ENCODE measurements around the gene UST.
"Not testable (repeated sequence)": the region's sequence is repeated elsewhere in the genome, so short reads cannot be mapped to it uniquely, and the experiment has no call there.

The UST gene

DNA sequence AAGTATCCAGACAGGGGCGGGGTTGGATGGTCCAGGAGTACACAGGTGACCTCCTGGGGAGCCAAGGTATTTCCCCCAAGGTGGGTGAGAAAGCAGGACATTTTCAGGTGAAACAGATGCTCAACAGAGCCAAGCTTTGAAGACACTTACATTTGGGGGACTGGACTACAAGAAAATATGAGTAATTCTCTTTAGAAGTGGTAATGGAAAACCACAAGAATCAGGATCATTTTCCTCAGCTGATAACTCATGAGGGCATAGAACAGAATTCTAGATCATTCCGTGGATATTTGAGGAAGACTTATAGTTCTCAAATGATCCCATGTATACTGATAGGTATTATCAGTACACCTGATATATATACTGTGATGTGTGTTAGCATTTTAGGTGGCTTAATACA, 89.9 kb downstream of the UST start:
- no peak for DNase-seq (ENCODE audit: low spot score)

DNA sequence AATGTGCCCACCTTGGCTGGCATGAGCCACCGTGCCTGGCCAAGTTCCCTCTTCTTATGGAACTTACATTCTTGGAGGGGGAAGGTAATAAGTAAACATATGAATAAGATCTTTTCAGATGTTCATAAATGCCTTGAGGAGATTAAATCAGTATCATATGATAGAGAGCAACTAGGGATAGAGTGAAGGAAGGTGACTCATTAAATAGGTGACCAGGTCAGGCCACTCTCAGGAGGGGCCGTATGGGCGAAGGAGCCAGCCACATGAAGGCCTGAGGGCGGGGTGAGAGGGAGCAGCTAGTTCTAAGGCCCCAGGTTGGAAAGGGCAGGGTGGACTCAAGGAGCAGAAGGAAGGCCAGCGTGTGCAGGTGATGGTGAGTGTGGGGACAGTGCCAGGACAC, 91.1 kb downstream of the UST start:
- no peak for DNase-seq (ENCODE audit: low spot score)

DNA sequence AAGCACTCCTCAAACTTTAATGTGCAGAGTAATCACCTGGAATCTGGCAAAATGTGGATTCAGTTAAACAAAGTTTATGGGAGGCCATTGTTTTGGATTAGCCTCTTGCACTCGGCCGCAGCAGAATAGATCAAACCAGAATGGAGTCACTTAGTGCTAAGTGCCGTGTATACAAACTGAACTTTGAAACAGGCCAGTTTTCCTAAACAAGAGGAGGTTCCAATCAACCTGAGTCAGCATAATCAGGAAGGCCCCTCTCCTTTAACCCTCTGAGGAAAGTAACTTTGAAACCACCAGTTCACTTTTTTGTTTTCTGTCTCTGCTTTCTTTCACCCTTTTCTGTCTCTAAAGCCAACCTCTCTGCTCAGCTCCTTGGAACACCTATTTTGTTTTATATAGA, 92.2 kb downstream of the UST start:
- no peak for DNase-seq (ENCODE audit: low spot score)

DNA sequence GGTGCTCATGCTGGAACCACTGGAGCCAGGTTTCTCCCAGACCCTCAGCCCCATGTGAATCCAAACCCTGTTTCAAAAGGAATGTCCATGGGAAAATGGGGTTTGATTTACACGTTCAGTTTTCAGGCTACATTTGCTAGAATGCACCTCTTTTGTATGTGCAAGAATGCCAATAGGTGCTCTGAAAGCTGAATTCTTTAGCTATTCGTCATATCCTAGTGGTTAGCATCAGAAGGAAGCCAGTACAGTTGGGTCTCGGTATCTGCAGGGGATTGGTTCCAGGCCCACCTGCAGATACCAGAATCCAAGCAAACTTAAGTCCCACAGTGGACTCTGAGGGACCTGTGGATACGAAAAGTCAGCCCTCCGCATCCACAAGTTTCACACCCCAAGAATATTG, 93.4 kb downstream of the UST start:
- DNase-seq (ENCODE audit: low spot score), result no peak

DNA sequence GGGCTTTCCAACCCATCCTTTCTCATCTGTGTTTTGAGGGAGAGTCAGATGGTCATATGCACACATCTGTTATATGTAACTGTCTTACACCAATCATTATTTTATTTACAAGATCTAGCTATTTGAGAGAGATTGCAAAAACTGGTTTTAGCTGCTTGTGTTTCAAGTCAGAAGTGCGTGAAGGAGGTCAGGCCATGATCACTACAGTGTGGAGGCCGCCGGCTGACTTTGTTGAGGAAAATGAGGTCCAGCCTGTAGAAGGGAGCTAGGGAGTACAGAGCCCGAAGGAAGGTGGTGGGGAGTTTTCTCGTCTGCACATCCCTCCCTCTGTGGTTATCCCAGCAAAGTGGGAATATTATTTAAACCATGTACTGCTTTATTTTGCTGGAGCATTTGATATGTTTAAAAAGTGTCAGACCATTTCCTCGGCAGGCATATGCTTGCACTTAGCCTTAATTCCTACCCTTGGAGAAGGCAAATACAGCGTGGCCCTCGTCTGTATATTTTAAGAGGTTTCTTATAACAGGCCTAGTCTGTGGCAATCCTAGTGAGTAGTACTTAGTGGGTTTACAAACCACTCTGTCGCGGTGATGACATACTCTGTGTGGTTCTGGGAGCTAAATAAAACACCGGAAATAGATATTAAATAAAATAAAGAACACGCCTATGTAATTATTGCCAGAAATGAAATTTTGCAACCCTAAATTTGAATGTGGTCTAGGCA, 95.6 kb downstream of the UST start:
- DNase-seq (ENCODE audit: low spot score), result no peak

DNA sequence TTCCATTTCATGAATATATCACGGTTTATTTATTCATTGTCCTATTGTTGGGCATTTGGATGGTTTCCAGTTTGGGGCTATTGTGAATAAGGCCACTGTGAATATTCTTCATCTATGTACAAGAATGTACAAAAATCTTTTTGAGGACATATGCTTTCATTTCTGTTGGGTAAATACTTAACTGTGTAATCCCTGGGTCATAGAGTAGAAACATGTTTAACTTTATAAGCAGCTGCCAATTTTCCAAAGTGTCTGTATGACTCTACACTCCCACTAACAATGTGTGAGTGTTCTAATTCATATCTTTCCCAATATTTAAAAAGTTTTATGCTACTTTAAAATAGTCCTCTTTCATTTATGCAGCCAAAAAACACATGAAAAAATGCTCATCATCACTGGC, 98.6 kb downstream of the UST start:
- DNase-seq (ENCODE audit: low spot score), result no peak

DNA sequence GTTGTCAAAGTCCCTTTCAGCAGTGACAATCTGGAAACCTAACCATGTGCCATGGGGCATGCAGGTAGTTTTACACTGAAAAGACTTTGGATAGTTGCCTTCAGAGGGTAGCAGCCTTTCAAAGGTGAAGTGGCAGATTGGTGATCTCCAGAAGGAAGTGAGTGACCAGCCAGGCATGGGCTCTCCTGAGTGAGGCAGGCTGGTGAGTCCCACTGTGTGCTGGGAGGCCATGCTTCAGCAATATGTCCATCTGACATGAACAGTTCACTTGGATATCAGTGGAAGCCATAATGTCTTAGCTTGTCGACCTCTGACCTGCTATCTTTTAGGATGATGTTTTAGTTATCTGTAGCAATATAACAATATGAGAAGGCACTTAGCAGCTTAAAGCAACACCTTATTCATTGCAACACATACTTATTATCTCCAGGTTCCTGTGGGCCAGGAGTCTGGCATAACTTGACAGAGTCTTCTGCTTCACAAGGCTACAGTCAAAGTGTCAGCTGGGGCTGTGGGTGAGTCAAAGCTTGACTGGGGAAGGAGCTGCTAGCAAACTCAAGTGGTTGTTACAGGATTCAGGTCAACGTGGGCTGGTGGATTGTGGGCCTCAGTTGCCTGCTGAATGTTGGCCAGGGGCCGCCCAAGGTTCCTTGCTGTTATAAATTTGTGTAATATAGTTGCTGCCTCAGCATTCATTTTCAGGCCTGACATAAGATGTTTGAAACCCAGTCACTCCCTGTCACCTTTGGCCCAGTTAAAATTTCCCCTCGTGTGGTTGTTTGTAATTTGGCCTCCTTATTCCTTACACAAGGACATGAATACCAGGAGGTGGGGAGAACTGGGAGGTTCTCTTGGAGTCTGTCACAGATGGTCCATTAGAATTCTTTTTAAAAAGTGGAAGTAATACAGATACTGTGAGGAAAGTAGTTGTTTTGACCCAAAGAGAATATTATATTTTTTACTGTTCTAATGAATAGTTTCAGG, 100.2 kb downstream of the UST start:
- no peak for DNase-seq (ENCODE audit: low spot score)

DNA sequence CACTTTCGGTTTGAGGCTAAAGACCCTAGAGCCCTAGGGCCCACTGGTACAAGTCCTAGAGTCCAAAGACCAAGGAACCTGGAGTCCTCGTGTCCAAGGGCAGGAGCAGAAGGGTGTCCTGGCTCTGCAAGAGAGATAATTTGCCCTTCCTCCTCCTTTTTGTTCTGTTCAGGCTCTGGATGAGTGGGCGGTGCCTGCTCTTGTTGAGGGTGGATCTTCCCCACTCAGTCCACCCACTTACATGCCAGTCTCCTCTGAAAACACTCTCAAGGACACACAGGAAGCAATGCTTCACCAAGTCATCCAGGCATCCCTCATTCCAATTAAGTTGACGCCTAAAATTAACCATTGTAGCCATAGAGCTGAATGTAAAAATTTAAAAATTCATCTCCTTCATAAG, 102.1 kb downstream of the UST start:
- DNase-seq (ENCODE audit: low spot score), result no peak

DNA sequence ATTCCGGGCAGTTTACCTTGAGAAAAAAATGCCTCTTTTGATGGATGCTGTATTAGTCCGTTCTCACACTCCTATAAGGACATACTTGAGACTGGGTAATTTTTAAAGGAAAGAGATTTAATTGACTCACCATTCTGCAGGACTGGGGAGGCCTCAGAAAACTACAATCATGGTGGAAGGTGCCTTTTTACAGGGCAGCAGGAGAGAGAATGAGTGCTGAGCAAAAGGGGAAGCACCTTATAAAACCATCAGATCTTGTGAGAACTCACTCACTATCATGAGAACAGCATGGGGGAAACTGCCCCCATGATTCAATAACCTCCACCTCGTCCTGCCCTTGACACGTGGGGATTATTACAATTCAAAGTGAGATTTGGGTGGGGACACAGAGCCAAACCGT, 102.6 kb downstream of the UST start:
- not testable (repeated sequence) for DNase-seq (ENCODE audit: low spot score)

DNA sequence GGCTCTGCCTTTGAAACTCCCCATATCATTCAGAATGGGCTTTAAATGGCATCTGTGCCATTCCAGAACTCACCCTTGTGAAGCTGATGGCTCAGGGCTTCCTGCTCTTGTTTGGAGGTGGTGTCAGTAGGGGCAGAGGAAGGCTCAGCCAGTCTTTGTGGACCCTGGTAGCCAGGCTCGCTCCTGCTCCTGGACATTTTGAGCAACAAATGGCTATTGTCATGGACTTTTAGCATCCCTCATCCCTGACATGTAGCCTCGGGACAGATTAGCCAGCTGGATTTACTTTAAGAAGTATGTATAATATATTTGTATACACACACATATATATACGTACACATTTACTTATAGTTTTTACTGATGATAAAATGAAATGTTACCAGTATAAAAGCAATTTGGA, 104.1 kb downstream of the UST start:
- no peak for DNase-seq (ENCODE audit: low spot score)

DNA sequence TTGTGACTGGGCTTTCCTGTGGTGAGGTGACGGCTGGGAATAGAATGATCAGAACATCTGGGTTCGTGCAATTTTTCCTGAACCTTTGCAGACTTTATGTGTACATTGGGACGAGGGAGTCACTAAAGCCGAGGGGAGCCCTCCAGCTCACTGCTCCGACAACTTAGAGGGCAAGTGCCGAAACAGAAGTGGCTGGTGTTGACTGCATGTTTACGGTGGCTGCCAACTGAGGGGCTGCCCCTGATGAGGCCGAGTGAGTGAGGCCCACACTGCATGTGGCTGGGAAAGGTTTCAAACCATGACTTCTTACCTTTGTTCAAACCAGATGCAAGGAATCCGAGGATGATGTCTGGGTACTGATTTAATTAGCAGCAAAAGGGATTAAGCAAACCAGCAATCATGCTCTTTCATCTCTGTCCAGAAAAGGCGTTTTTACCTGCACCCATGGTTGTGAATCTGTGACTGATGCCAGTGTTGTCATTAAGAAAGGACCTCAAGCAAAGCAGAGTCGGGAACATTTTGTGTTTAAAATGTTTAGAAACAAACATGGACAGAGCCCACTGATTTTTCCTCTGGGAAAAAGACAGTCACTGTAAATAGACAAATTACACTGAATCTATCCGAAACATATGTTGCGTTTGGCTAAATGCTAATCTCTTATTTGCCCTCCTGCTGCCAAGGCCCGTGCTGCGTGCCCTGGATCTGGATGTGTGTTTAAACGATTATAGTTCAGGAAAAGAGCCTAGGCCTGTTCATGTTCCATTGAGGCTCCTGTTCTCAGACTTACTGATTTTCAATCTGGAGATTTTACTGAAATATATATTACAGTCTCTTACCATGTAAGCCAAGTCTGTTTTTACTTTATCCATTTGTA, 105.1 kb downstream of the UST start:
- no peak for DNase-seq (ENCODE audit: low spot score)

DNA sequence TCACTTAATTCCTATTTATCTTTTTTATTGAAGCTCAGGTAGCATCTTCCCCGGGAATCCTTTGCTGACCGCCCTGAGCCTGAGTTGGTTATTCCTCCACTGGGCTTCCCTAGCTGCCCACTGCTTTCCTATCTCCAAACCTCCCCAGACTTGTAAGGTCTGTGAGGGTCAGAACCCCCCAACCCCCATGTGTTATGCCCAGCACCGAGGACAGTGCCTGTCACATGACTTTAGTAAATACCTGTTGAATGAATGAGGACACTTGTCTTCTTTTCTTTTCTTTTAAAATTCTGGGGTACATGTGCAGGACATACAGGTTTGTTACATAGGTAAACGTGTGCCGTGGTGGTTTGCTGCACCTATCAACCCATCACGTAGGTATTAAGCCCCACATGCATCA, 105.9 kb downstream of the UST start:
- DNase-seq (ENCODE audit: low spot score), result no peak

DNA sequence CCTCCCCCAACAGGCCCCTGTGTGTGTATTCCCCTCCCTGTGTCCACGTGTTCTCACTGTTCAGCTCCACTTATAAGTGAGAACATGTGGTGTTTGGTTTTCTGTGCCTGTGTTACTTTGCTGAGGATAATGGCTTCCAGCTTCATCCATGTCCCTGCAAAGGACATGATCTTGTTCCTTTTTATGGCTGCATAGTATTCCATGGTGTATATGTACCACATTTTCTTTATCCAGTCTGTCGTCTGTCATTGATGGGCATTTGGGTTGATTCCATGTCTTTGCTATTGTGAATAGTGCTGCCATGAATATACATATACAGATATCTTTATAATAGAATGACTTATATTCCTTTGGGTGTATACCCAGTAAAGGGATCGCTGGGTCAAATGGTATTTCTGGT, 106.3 kb downstream of the UST start:
- DNase-seq (ENCODE audit: low spot score), result not testable (repeated sequence)

DNA sequence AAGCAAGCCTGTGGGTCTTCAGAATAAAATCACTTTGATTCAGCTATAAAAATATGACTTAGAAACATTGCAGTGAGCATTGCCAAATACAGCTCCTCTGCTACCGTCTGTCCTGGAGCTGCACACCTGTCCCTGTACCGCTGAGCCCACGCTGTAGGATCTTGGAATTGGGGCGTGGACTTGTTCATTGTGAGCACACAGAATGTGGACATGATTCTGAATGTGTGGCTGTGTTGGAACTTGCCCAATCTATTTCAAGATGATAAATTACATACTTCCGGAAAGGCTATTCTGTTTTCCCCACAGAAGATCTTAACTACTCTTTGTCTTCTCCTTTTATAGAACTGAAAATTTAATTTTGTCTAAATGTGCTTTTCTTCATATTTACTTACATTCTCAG, 107.3 kb downstream of the UST start:
- DNase-seq (ENCODE audit: low spot score), result no peak

DNA sequence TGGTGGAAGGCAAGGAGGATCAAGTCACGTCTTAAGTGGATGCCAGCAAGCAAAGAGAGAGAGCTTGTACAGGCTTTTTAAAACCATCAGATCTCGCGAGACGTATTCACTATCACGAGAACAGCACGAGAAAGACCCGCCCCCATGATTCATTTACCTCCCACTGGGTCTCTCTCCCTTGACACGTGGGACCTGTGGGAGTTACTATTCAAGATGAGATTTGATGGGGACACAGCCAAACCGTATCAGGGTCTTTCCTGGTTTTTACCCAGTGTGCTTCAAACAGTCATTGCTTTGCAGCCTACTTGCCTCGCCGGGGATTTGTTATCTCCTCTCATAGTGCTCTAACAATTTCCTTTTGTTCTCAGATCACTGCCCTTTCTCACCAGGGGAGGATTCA, 108.2 kb downstream of the UST start:
- no peak for DNase-seq (ENCODE audit: low spot score)

DNA sequence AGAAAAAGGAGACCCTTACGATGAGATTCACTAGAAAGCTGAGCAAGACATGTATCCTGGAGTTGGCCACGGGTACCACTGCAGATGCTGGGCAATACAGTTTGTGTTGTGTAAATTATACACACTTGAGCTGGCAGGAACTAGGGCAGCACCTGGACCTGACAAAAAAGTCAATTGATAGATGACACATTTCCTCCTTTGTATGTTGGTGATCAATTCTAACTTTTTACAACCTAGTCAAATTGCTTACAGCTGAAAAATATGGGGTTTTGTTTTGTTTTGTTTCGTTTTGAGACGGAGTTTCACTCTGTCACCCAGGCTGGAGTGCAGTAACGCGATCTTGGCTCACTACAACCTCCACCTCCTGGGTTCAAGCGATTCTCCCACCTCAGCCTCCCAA, 108.9 kb downstream of the UST start:
- DNase-seq (ENCODE audit: low spot score), result no peak

DNA sequence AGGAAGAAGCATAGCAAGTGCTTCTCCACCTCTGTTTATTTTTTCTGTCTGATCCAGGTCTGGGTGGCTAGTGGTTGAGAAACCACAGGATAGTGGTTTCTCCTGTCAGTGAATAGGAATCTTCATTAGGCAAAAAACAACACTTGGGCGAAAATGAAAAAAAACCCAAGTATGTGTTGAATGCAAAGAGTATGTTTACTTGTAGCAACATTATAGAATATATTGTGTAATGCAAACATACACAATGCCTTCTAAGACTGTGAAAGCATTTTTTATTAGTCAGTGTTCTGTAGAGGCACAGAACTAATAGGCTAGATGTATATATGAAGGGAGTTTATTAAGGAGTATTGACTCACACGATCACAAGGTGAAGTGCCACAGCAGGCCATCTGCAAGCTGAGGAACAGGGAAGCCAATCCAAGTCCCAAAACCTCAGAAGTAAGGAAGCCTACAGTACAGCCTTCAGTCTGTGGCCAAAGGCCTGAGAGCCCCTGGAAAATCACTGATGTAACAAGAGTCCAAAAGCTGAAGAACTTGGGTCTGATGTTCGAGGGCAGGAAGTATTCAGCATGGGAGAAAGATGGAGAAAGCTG, 111.1 kb downstream of the UST start:
- DNase-seq (ENCODE audit: low spot score), result no peak

DNA sequence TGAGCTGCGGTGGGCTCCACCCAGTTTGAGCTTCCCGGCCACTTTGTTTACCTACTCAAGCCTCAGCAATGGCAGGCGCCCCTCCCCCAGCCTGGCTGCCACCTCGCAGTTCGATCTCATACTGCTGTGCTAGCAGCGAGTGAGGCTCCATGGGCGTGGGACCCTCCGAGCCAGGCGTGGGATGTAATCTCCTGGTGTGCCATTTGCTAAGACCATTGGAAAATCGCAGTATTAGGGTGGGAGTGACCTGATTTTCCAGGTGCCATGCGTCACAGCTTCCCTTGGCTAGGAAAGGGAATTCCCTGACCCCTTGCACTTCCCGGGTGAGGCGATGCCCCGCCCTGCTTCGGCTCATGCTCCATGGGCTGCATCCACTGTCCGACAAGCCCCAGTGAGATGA, 117.3 kb downstream of the UST start:
- DNase-seq (ENCODE audit: low spot score), result not testable (repeated sequence)

DNA sequence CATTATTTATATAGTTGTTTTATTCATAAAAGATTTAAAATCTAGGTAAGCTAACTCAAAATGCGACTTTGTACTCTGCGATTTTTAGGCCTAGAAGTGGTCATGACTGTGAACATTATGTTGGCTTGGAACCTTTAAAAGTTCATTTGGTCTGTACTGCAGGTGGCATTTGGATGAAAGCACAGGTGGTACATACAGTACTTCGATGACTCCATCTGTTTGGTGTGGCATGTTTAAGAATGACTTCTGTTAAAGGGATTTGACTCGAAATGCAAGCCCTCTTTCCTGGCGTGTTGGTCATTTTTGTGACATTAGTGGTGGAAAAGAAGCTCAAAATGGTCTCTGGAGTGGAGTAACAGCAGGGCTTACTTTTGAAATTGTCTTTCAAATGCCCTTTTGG, 118.1 kb downstream of the UST start:
- no peak for DNase-seq (ENCODE audit: low spot score)

DNA sequence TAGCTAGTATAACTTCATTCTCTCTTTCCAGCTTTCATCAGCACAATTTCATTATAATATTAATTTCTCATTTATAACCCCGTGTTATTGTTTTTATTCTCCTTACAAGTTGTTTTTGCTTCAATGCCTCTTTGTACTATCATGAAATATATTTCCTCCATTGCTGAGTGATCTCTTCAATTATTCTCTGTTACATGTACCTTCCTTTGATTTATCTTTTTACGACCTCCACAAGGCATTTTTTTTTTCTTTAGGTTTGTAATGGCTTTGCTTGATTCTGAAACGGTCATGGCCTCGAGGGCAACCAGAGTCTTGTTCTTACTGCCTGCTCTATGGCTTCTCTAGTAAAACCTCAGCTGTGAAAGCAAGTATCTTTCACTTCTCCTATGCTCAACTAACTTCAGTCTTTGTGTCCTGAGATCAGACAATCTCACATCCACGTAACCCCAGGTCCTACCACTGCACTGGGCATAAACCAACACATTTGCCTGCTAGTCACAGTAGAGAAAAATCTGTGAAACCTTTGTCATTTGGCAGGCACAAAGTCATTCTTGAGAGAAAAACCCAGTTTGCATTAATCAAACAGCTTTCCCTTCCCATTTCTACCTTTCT, 119.9 kb downstream of the UST start:
- DNase-seq (ENCODE audit: low spot score), result no peak

DNA sequence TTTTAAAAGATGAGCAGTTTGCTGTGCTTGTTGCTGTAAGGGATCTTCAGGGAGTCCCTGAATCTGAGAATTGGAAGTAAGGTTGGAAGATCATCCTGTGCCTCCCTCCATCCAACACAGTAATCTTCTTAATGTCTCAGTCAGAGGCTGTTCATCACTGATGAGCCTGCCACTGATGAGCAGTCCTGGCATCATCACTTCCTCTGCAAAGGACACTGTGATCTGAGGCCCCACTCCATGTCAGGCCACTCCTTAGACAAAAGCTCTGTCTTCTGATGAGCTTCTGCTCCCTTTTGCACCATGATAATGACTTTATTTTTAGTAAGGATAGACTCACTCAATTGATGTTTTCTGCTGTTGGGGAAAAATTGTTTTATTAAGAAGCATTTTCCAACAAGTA, 121.0 kb downstream of the UST start:
- DNase-seq (ENCODE audit: low spot score), result no peak

DNA sequence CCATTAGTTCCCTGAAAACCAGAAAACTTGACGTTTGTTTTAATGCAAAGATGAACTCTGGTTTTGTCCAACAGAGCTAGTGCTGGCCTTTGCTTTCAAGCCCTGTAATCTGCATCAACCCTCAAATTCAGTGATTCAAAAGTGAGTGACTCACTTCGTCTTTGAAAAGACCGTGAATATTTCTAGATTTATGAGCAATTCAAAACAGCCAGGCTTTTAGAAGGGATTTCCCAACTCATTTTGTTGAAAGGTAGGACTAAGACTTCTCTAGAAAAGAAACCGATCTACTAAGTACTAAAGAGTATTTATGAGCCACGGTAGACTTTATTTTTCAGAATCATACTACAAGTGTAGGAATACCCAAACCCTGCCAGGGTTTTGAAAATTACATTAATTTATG, 121.5 kb downstream of the UST start:
- no peak for DNase-seq (ENCODE audit: low spot score)

Measured in kidney capillary endothelial cell (primary cell).